ENCODE measurements around the gene RELL1.

Gene RELL1

DNA sequence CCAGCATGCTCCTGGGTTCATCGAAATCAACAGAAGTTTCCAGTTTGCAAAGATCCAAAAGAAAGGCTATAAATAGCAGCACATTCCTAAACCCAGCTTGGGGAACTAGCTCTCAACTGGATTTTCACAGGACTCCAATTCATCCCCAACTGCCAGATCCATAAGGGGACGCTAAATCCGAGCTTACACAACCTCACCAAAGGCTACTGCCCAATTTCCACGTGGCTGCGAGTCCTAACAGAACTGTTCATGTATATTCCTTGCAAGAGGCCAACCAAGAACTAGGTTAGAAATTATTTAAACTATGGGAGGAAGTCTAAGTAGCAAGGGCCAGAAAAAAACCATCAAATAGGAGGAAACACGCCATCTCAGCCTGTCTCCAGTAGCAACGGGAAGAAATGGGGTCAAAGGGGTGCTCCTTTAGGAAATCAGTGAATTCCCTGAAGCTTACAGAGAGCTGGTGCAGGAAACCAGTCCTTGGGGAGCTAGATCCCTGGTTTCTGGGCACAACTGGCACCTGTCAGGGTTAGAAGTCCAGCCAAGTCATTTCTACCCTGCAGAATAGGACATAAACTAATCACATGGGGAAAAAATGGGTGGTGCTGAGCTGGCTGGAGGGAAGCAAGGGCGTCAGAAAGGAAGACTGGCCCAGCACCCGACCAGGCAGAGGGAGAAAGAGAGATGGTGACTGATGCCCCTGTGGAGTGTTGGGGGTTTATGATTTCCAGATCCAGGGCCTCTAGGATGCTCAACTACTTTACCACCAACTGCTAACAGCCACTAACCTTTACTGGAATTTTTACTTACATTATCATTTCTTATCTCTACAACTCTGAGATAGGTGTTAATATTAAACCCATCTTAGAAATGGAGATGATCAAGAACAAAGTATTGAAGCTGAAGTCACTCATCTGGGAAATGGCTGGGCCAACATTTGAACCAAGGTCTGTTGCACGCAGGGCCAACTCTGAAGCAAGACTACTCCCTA lies 20.5 kb downstream of the RELL1 start:
- DNase-seq (ENCODE audit: low read depth), result no peak

DNA sequence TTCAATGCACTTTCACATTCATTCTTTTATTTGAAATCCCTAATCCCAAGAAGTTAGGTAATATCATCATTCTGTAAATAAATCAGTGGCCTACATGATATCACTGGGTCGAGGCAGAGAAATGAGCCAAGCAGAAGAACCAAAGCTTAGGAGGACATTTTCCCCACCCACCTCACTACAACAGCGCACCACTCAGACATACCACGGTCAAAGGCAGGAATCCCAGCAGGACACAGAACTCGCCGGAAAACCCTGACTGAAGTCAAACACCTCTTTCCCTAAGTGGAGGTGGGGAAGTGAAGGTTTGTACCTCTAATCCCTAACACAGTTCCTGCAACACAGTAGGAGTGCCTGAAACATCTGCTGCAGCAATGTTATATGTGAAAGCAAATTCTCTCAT lies 21.5 kb downstream of the RELL1 start:
- DNase-seq (ENCODE audit: low read depth), result no peak

DNA sequence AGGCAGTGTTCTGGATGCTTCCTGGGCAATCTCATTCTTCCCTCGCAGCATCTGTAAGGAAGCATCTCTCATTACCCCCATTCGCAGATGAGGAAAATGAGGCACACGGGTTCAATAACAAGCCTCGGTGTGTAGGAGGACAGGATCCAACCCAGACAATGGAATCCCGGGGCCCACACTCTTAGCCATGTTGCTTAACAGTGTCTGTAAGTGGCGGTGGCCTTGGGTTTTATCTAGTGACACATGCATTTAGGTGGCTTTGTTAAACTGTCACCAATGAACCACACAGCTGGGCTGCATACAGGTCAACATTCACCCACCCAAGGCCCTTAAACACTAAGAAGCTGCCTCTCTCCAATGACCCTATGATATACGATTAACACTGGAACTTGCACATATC lies 22.6 kb downstream of the RELL1 start:
- no peak for DNase-seq (ENCODE audit: low read depth)

DNA sequence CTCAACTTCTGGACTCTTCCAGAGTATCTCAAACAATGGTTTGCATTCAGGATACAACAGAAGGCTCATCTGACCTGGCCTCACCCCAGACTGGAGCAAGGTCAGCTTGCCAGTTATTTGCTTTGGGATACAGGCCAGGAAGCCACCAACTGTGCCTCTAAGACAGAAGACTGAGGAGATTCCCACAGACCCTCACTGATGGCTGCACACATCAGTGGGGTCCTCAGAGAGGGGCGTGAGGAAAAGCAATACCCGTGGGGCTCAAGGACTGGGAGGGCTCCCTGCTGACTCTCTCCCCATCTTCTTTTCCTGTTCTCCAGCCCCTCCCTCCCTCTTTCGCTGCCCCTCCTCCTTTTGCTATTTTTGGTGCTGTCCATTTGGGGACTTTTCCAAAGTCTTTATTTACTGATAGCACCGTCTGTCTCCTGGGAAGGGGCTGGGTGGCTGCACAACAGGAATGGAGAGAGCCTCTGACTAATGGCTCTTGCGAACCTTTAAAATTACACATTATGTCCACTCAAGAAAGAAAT lies 23.2 kb downstream of the RELL1 start:
- DNase-seq (ENCODE audit: low read depth), result no peak

DNA sequence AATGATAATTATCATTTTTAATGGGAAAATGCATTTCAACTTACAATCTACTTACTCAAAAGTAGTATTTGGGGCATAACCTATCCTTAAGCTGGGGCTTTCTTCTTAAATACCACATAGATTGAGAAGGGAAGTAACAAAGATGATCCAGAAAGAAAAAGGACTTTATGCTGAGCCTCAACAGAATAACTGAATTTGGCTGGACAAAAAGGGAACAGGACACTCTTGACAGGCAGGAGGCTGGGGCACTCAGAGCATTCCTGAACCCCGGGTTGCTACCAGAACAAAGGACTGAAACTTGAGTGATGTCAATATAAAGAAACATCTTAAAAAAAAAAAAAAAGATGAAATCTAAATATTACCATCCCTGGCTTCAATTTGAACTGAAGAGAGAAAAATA lies 23.9 kb downstream of the RELL1 start:
- DNase-seq (ENCODE audit: low read depth), result no peak

DNA sequence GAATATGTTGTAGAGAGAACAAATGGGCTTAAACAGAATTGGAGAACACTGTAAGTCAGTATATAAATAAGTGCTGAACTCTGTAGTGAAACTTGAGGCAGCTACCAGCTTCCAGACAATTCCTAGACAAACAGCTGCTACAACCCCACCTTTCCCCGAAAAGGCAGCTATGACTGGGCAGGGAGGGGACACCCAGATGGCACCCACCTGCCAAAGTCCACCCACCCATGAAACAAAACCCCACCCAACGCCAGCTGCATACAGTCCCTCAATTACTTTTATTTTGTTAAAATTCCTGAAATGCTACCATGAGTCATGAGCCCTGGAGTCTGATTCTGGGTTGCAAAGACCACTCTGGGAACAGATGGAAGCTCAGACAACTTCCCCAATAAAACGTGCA lies 24.4 kb downstream of the RELL1 start:
- DNase-seq (ENCODE audit: low read depth), result no peak

DNA sequence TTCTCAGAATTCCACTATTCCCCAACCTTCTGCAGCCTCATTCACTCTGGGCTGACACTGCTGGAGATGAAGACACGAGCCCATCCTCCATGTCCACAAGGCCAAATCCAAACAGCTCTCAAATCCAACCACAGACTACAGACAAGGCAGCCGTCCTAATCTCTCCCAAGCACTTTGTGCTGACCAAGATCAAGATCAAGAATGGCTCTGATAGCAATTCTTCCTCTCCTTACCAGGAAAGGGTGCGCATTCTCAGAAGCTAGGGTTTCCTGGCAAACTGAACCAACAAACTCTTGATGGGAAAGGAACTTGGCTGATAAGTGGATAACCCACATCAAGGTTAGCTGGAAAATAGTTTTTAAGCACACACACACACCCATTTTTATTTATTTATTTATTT lies 26.5 kb downstream of the RELL1 start:
- no peak for DNase-seq (ENCODE audit: low read depth)

DNA sequence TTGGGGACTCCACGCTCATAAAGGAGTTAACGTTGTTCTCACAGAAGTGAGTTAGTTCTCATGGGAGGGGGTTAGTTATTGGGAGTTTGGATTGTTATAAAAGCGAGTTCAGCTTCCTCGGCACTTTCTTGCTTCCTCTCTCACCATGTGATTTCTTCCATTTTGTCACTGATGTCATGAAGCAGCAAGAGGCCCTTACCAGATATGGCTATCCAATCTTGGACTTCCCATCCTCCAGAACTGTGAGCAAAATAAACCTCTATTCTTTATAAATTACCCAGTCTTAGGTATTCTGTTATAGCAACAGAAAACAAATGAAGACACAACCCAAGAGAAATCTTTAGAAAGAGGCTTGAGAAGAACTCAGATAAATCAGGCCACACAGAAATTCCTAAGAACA lies 29.5 kb downstream of the RELL1 start:
- DNase-seq (ENCODE audit: low read depth), result no peak

DNA sequence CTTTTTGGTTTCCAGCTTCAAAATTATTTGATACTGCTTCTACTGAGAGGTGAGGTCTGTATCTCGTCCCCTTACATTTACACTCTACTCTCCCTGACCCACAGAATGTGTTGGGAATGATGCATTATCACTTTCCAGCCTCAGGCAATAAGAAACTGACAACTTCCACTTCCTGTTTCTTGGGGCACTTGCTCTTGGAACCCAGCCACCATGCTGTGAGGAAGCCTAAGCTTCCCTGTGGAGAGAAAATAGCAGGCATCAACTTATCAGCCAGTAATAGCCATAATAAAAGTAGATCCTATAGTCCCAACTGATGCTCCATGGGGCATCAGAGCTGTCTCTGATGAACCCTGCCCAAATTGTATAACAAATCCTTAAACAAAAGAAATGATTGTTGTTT lies 32.6 kb downstream of the RELL1 start:
- DNase-seq (ENCODE audit: low read depth), result no peak

DNA sequence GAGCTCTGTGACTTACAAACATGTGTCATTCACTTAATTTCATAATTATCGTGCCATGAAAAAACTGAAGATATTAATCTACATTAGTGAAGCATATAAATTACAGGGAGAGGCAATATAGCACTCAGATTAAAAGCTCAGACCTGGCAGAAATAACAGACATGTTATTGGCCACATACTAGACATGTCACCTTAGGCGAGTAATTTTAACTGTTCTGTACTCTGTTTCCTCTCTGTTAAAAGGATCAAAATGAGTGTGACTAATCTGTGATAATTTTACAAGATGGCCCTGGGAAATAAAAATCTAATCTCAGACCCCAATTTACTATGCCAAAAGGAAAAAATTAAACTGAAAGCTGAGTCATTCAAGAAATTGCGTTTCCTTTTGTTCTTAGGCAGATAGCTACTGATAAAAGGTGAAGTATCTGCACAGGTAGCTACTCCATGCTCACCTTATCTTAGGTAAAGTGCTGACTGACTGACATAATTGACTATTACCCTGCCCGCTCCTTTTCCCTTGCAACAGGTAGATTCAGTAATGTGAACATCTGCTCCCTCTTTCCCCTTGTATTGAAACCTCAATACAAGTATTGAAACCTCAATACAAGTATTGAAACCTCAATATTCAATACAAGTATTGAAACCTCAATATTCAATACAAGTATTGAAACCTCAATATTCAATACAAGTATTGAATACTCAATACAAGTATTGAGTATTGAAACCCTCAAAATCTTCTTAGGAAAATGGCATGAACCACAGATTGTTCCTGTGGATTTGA lies 33.2 kb downstream of the RELL1 start:
- DNase-seq (ENCODE audit: low read depth), result no peak

DNA sequence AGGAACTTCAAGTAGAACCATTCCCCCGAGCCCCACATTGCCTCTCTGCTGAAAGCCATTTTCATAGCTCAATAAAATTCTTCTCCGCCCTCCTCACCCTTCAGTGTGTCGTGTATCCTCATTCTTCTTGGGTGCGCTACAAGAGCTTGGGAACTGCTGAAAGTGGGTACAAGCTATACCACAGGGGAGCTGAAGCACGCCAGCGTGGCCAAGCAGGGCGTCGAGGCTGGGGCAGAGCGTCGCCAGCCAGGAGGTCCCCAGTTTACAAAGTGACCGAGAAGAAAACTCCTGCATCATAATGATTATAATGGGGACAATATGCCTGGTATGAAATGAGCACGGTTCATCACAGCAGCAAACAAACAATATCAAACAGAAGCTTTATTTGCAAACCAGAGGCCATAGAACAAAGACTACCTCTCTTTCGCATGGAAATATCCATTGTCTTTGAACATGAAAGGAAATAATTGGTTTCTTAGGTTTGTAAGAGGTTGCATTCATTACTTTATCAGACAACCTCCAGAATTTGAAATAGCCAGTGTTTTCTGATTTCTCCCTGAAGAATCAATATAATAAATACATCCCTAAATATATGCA lies 34.3 kb downstream of the RELL1 start:
- DNase-seq (ENCODE audit: low read depth), result no peak

DNA sequence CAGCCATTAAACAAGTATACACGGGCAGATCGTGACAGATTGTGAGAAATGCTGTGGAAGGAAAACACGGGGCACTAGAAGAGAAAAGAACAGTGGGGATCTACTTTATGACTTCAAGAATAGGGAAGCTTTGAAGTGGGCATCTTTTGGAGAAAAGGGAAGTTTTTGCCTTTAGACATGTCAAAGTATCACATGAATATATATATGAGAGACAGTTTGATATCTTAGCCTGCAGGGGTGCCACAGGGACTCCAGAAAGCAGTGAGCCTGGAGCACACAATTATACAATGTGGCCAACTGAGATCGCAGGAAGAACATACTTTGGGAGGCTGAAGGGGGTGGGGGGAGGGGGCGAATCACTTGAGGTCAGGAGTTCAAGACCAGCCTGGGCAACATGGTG lies 35.7 kb downstream of the RELL1 start:
- DNase-seq (ENCODE audit: low read depth), result no peak

DNA sequence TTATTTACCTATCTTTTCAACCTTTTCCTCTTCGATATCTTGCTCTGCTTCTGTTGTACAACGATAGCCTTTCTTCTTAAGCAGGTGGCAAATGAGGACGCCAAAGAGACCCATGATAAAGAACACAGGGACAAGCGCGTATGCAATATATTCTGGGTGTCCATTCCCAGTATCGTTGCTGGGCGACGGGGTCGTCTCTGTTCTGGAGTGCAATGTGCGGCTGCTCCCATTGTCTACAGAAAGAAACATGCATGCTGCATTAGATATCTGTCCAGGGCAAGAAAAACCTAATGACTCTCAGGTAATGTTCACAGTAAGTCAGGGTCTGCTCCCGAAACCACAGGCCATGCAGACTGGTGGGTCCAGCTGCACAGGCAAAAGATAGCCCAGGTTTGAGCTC lies 36.9 kb downstream of the RELL1 start:
- no peak for DNase-seq (ENCODE audit: low read depth)

DNA sequence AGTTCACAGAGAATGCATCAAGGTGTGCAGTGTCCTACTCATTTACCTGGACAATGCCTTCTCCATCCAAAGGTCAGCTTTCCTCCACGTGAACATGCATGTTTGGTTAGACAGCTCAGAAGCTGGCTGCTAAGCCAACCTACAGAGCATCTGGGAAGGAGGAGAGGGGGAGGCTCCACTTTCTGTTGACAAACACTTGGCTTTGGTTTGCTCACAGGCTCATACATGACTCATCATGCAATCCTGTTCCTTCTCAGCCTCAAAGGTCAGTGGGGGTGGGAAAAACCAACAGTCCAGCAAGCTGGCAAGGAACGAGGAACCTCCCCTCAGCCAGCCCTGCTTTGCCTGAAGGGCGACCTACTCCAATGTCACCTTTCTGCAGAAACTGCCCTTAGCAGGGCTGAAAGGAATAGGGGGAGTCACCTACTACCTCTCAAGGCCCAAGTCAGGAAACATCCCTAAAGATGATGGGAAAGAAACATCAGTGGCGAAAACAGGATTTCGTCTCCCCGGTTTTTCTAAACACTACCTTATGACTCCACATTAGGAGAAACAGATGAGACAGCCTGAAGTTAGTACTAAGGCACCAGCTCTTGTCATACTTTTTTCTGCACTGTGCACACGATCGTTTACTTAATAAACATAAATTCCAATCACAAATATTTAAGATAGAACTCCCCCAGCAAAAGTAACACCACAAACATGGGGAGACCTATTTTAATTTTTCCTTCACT lies 37.9 kb downstream of the RELL1 start:
- DNase-seq (ENCODE audit: low read depth), result no peak

DNA sequence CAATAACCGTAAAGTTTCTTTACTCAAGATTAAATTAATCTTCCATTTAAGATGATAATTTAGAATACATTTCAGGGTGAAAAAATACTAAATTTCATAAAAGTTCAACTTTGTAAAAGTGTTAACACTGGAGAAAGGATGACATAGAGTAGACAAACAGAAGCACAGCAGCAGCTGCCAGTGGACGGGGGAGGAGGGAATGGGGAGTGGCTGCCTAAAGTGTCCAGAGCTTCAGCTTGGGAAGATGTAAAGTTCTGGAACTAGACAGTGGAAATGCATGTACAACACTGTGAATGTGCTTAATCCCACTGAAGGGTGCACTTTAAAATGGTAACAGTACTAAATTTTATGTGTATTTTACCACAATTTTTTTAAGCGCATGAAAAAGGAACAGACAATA lies 39.9 kb downstream of the RELL1 start:
- DNase-seq (ENCODE audit: low read depth), result no peak

DNA sequence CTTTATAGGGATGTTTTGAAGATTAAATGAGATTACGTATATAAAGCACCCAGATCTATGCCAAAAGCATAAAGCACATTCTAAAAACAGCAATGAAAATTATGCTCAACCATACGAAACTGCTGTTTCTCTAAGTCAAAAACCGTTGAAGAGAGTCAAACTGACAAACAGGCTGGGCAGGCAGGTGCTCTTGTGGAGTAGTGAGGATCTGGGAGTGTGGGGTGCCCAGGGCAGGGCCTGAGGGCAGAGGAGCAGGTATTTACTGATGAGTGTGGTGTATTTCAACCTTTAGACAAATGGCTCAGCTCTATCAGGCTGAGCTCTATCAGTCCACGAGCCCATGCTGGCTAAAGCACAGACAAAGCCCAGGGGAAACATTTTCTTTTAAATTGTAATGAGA lies 40.4 kb downstream of the RELL1 start:
- no peak for DNase-seq (ENCODE audit: low read depth)

DNA sequence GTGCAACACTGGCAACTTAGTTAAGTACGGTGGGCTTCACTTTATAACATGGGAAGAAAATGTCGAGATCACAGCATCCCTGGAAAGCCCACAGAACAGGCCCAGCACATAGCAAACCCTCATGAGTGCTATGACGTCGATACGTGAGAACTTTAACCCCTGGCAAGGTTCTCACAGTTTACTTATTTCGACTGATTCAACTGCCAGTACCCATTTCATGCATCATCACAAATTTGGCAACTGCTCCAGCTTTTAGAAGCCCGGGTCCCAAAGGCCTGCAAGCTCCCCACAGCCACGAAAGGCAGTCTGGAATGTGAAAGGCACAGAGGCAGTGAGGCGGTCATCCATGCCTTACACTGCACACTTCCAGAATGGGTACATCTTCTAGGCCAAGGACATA lies 41.2 kb downstream of the RELL1 start:
- no peak for DNase-seq (ENCODE audit: low read depth)

DNA sequence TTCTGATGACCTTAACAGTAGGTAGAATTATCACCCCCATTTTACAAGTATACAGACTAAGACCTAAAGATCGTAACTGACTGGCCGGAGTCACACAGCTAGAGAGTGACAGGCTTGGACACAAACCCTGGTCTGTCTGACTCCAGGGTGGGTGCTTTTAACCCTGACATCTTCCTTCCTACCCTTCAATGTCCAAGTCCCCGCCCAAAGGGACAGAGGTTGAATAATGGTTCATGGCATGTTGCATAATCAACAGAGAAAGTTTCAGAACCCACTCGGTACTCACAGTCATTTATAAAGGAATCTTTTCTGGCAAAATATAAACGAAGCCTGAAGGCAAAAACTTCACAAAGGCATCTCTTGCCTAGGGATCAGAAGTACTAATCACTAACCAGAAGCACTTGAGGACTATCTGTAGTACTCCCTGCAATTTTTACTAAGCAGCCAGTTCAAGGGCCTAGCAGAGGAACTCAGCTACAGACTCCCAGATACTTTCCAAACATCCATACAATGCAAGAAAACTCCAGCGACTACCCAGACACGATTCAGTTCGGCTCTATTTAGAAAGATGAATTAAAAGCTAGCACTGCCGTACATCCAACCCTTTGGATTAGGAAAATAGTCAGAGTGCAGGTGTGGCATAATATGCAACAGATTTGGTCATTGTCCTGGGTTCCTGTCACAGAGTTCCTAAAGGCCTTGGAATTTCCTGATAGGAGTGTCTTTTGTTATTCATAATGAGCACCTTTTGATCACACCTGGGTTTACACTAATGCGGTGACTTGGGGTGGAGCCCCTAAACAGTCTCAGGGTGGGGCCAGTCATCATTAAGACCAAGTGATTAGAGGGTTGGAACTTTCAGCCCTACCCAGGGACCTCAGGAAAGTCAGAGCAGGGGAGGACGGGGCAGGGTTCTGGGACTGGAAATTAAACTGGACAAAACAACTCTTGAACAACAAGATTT lies 44.0 kb downstream of the RELL1 start:
- DNase-seq (ENCODE audit: low read depth), result no peak

DNA sequence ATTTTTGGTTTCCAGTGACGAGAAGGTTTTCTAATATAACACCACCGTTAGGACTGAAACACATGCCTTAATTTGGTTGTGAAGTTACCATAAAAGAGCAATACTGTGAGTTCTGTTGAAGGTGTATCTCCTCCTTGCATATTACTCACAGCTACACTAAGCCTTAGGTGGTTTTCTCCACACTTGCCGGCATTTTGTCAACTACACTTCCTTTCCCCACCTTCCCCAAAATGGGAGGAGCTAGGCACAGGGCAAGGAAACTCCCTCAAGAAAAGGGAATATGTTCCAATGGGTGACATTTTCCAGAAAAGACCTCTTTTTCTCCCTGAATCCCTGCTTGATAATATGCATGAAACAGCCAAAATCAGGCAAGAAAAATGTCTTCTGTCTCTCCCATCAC lies 44.8 kb downstream of the RELL1 start:
- DNase-seq (ENCODE audit: low read depth), result no peak

DNA sequence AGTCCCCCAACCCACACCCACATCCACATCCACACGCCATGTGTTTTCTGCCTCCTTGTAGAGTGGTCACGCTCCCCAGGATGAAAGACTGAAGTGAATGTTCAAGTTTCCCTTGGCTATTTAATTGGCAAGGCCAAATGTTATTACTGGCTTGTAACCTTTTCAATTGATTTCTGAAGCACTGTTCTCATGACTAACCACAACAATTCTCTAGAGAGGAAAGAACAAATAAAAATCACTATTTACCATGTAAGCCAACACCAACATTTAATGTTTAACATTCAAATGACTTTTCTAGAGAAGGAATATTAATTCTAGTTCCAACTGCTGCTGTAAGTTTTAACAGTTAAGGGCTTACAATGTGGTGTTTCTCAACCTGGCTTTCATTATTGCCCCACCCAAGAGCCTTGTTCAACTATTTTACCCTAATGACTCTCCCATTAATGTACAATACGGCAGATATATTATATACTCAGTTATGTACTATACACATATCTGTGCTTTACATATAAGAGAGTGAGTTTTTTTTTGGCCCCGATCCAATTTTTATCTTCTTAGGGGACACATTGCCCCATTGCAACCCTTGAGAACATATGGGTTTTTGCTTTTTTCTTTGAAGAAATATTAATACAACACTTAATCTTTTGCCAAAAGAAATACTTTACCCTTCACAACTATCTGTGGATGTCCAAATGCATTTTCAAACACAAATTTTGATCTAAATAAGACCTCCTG lies 46.5 kb downstream of the RELL1 start:
- DNase-seq (ENCODE audit: low read depth), result no peak

Data from stimulated activated CD8-positive, alpha-beta memory T cell treated with anti-CD3 and anti-CD28 coated beads, Interleukin-7, amount 100 ng/mL, for 24 hours (primary cell).